ENCODE results near the gene TRIM40.

GRCh38 chr6:30129265-30130178 lies 6.4 kb upstream of the TRIM40 start:
- TF ChIP-seq CTCF (optimal IDR thresholded peaks at IDR 0.05 in 1 of 3, IDR thresholded peaks at IDR 0.05 in 1 of 3, conservative IDR thresholded peaks at IDR 0.05 in 1 of 3; ENCODE audit: extremely low read depth in 1 of 3, insufficient read depth in 2 of 3, low read length in 3 of 3): no peak
- peak; percentile 7 for TF ChIP-seq EZH2 (IDR thresholded peaks at IDR 0.05; ENCODE audit: low read length)

Measured in keratinocyte (primary cell).